Urinary bladder (tissue), 4 donors: ENCODE measurements around the gene ARHGAP30. TPM values are rescaled to one million over a fixed set of nuclear protein-coding genes. Genes with fewer than 3 reads are reported as not detected.

Experiments
- DNase-seq: peaks from one replicate; pipeline ENCODE4 v3.0.0-alpha.2; 2015; ENCODE audit errors: extremely low spot score
- H3K27ac ChIP-seq: one replicate; pipeline ENCODE4 v1.5.1; 2013; ENCODE audit warnings: low read depth, mild to moderate bottlenecking, moderate library complexity
- H3K36me3 ChIP-seq: one replicate; pipeline ENCODE4 v1.6.1; 2013; ENCODE audit warnings: mild to moderate bottlenecking, moderate library complexity; ENCODE audit not compliant: insufficient read depth
- H3K4me1 ChIP-seq: one replicate; pipeline ENCODE4 v1.6.1; 2013; ENCODE audit warnings: mild to moderate bottlenecking, moderate library complexity; ENCODE audit not compliant: insufficient read depth
- H3K4me3 ChIP-seq: one replicate; pipeline ENCODE4 v1.5.1; 2013; ENCODE audit warnings: low read depth, low read length
- WGBS: extraction: QIAGEN DNeasy Blood & Tissue Kit; methylation state at CpG from one replicate; pipeline ENCODE4 v1.1.7; 2013; 5-methylcytosine and 5-hydroxymethylcytosine counted together
- polyA plus RNA-seq: library from polyadenylated mRNA; stranded (reverse); fragments of 200-250 nt; gene quantifications from one replicate; pipeline ENCODE4 v1.2.3, GENCODE V29; 2013
- total RNA-seq: library from RNA; depleted of rRNA; stranded (reverse); fragments of >200 nt; gene quantifications from one replicate; pipeline ENCODE4 v1.2.3, GENCODE V29; 2014
- donor health status: healthy with polysubstance abuse.
- donor health status: healthy.

Gene ARHGAP30
- total and polyA plus RNA-seq, 2 donors = 2.9 to 5.1 TPM

- H3K4me3 ChIP-seq = no peak overlapping the region
- 34% methylated on average over 1 of the region's 1 CpG for WGBS
- no peaks in the 10 kb centered on the region for H3K36me3 ChIP-seq
- no peak for DNase-seq
- no peak overlapping the region for H3K27ac ChIP-seq
- H3K4me1 ChIP-seq = no peaks in the 10 kb centered on the region
Observed at GRCh38 chr1:161096530-161096929, 26.8 kb upstream of the ARHGAP30 start.

- no peak overlapping the region for H3K4me3 ChIP-seq
- no peak for DNase-seq
- no peak overlapping the region for H3K27ac ChIP-seq
- H3K4me1 ChIP-seq = no peaks in the 10 kb centered on the region
- 93% methylated on average over 2 of the region's 2 CpGs for WGBS
- H3K36me3 ChIP-seq = no peaks in the 10 kb centered on the region
Observed at GRCh38 chr1:161096015-161096414, 26.3 kb upstream of the ARHGAP30 start.

- Histone ChIP-seq H3K4me1 (no peaks in the 10 kb centered on the region), H3K27ac (no peak overlapping the region), H3K36me3 (no peaks in the 10 kb centered on the region), H3K4me3 (no peak overlapping the region)
- WGBS = 94% methylated on average over 6 of the region's 6 CpGs
- DNase-seq = no peak
Observed at GRCh38 chr1:161095230-161095629, 25.5 kb upstream of the ARHGAP30 start.

- no peak for DNase-seq
- Histone ChIP-seq H3K27ac (no peak overlapping the region), H3K4me1 (no peaks in the 10 kb centered on the region), H3K4me3 (no peak overlapping the region), H3K36me3 (no peaks in the 10 kb centered on the region)
- WGBS = 93% methylated on average over 14 of the region's 14 CpGs
Observed at GRCh38 chr1:161094481-161094880, 24.8 kb upstream of the ARHGAP30 start.

DNA sequence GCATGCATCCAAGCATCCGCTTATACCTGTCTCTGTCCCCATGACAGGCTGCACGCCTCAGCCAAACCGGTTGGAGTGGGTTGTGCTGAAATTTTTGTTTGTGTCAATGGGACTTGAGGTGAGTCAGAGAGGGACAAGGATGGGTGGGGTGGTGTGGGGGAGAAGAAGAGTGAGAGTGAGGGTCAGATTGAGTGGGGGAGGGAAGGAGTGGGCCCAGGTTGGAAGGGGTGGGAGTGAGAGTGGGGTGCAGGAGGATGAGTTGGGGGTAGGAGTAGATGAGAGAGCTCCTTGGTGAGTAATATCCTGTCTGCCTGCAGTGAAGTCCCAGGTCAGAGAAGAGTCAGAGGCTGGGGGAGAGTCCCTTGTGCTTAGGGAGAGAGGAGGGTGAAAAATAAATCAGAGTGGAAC, 22.9 kb upstream of the ARHGAP30 start:
- WGBS = 77% methylated on average over 3 of the region's 3 CpGs
- DNase-seq = no peak
- no peaks in the 10 kb centered on the region for H3K4me1 ChIP-seq

DNA sequence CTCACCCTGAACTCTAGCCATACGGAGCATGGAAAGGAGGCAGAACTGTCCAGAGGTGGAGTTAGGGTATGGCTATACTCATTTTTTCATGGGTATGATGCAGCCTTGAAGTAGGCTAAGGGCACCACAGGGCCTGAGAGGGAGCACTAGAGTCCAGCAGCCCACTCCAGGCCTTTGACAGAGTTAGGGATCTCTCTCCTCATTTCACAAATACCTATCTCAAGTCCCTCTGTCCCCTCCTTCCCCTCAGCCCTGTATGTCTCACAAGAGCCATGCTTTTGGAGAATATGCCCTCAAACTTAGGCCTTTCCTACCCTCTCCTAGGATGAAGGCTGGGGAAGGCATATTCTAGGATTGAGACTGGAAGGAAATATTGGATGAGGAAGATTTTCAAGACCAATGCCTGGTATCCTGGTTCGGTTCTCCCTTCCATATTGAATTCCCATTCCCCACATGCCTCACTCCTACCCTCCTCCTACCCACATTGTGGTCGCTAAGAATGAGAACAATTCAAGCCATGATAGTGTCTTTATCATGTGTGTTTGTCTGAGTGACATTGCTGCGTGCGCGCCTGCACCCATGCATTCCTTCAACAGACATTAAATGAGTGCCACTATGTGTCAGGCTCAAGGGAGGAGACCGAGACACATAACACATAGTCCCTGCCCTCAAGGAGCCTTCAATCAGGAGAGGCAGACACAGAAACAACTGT, 22.3 kb upstream of the ARHGAP30 start:
- Histone ChIP-seq H3K4me1 (no peaks in the 10 kb centered on the region), H3K4me3 (no peak overlapping the region), H3K36me3 (no peaks in the 10 kb centered on the region), H3K27ac (no peak overlapping the region)
- DNase-seq = no peak
- 86% methylated on average over 7 of the region's 7 CpGs for WGBS

More for the DNA sequence above, 22.9 kb upstream of the ARHGAP30 start:
- no peaks in the 10 kb centered on the region for H3K36me3 ChIP-seq
- H3K27ac ChIP-seq = no peak overlapping the region
- no peak overlapping the region for H3K4me3 ChIP-seq

DNA sequence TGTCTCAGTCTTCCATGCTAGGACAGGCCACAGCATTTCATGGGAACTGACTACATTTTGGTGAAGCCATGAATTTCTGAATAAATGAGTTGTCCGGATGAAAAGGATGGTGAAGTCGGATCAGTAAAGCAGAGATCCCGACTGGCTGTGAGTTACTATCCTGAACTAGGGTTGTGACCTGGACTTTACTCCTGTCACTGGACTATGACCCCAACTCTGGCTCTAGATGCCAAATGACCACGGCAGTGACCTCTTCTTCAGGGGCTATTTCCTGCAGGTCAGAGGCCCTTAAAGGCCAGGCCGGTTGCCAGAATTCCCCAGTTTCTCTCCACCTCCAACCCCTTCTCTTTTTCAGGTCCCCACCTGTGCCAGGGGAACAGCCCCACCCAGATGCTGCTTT, 21.4 kb upstream of the ARHGAP30 start:
- Histone ChIP-seq H3K4me1 (no peaks in the 10 kb centered on the region), H3K27ac (no peak overlapping the region), H3K36me3 (no peaks in the 10 kb centered on the region), H3K4me3 (no peak overlapping the region)
- DNase-seq = no peak
- 87% methylated on average over 5 of the region's 5 CpGs for WGBS

DNA sequence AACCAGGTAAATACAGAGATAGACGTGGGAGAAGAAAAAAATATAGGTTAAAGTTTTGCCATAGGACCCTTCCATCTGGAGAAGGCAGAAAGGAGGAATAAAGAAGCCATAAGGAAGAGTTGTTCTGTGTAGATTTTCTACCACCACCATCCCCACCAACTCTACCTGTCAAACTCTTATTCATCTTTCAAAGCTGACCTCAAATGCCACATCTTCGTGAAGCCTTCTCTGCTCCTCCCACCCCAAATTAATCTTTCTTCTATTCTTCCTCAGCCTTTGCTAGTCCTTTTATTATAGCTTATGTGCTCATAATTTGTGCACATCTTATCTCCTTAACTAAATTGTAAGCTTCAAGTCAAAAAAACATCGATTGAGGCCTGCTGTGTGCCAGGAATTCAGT, 20.9 kb upstream of the ARHGAP30 start:
- WGBS = 59% methylated on average over 3 of the region's 3 CpGs
- Histone ChIP-seq H3K4me3 (no peak overlapping the region), H3K4me1 (no peaks in the 10 kb centered on the region), H3K27ac (no peak overlapping the region), H3K36me3 (no peaks in the 10 kb centered on the region)
- no peak for DNase-seq

- no peak for DNase-seq
- 93% methylated on average over 5 of the region's 5 CpGs for WGBS
- no peaks in the 10 kb centered on the region for H3K36me3 ChIP-seq
- H3K27ac ChIP-seq = no peak overlapping the region
- H3K4me1 ChIP-seq = no peaks in the 10 kb centered on the region
- no peak overlapping the region for H3K4me3 ChIP-seq
Observed at GRCh38 chr1:161089938-161090337, 20.2 kb upstream of the ARHGAP30 start.

DNA sequence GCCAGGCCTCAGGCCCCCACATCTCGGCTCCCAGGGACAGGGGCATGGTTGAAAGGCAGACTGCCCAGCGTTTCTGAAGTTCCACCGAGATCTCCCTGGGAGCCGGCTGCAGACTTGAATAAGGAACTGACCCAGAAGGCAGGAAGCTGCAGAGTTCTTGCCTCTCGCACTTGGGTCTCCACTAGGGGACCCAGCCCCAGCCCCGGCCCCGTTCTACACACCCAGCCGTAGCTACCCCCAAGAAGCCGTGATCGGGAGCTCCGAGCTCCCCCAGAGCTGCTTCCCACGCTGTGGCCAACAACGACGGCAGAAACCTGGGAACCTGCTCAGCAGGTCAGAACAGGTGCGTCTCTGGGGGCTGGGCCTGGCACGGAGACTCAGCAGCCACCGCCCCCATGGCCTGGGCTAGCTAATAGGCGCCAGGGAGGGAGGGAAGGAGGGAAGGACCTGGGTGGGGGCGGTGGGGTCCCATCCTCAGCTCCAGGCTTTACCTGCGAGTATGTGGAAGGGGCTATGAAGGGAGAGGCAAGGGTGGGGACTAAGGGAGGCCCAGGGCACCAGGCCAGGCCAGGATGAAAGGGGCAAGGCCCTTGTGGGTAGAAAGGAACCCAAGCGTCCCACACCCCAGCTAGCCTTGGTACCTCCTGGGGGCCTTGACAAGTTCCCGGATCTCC, 19.7 kb upstream of the ARHGAP30 start, which contains the start of gene NECTIN4:
NECTIN4 (minus strand) TSS at position 308 of the 674 bp plus-strand sequence; CDS start at position 46, 262 bp downstream.
- no peak for DNase-seq
- WGBS = 60% methylated on average over 22 of the region's 22 CpGs
- H3K36me3 ChIP-seq = no peaks in the 10 kb centered on the region
- peak within 1 kb of the TSS; percentile 75 for H3K27ac ChIP-seq
- peak within 1 kb of the TSS; percentile 21 for H3K4me3 ChIP-seq
- no peaks in the 10 kb centered on the region for H3K4me1 ChIP-seq

DNA sequence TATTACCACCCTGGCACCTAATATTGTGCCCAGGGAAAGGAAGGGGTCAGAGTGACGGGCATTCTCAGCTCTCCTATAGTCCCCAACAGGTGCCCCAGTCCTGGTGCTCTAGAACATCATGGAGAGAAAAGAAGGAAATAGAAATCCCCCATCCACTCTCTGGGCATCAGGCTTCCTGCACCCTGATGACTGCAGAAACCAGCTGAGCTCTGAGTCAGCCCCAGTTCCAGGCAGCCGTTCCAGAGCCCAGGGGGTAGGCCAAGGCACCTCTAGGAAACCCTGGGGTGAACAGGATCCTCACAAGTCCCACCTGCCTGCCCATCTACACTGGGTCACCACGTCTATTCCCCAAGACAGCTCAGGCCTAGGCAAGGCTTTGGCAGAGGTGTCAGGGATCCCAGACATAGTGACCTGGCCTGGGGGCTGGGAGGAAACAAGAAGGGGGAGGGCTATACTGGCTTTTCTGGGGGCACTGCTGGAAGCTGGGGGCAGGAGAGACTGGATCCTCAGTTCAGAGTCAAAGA, 19.0 kb upstream of the ARHGAP30 start:
- DNase-seq = no peak
- no peaks in the 10 kb centered on the region for H3K4me1 ChIP-seq
- peak overlapping the region; percentile 75 for H3K27ac ChIP-seq
- H3K4me3 ChIP-seq = peak overlapping the region; percentile 21
- no peaks in the 10 kb centered on the region for H3K36me3 ChIP-seq
- WGBS = 78% methylated on average over 3 of the region's 3 CpGs

DNA sequence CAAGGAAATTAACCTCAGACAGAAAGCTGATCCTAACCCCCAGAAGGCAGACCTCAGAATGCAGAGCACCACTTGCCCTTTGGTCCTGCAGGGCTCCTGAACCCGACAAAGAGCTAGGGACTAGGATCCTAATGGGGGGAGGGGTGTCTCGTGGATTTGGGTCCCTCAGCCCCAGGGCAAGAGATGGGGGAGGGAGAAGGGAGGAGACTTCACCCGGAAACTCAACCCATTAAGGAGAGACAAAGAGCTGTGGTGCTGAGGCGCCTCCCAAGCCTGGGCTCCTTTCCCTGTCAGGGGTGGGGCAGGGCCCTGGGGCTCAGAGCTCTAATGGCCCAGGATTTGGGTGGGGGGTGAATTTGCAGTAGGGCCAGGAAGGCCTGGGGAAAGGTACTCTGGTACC, 16.8 kb upstream of the ARHGAP30 start:
- H3K4me1 ChIP-seq = no peaks in the 10 kb centered on the region
- peak overlapping the region; percentile 13 for H3K27ac ChIP-seq
- no peak for DNase-seq
- no peak overlapping the region for H3K4me3 ChIP-seq
- 65% methylated on average over 4 of the region's 4 CpGs for WGBS
- H3K36me3 ChIP-seq = no peaks in the 10 kb centered on the region

GRCh38 chr1:161085165-161085564, 15.5 kb upstream of the ARHGAP30 start:
- no peaks in the 10 kb centered on the region for H3K36me3 ChIP-seq
- H3K4me3 ChIP-seq = no peak overlapping the region
- no peak overlapping the region for H3K27ac ChIP-seq
- 28% methylated on average over 2 of the region's 2 CpGs for WGBS
- no peaks in the 10 kb centered on the region for H3K4me1 ChIP-seq
- no peak for DNase-seq

DNA sequence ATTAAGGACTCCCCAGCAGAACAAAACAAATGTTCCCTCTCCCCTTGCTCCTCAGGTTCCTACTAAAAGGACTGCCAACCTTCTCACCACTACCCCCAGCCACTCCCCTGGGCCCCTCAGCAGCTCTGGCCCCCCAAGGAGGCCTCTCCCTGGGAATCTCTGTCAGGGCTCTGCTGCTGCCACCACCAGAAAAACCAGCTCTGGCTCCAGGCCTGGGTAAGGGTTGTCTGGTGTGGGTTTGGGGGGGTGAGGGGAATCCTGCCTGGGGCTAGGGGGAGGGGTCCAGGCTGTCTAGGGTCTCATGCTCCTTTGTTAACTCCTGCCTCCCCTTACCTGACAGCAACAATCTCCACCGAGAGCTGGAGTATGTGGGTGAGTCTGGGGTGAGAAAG, 14.9 kb upstream of the ARHGAP30 start:
- H3K36me3 ChIP-seq = no peaks in the 10 kb centered on the region
- no peak overlapping the region for H3K4me3 ChIP-seq
- no peak for DNase-seq
- H3K4me1 ChIP-seq = no peaks in the 10 kb centered on the region
- no peak overlapping the region for H3K27ac ChIP-seq
- WGBS = 95% methylated on average over 1 of the region's 1 CpG
